LHCN-M2 (cell line): ENCODE results near the gene APMAP. TPM values are rescaled to one million over a fixed set of nuclear protein-coding genes. Genes with fewer than 3 reads are reported as not detected.

Experiments
- DNase-seq: peaks from one replicate; pipeline ENCODE4 v3.0.0-alpha.2; 2012; ENCODE audit warnings: low read depth
- total RNA-seq: library from RNA; depleted of rRNA; stranded (reverse); fragments of >200 nt; gene quantifications from 2 replicates; pipeline ENCODE4 v1.2.3, GENCODE V29; 2014

The APMAP gene
- total RNA-seq, 1 experiment from 2014 or later, result 127 TPM

DNA sequence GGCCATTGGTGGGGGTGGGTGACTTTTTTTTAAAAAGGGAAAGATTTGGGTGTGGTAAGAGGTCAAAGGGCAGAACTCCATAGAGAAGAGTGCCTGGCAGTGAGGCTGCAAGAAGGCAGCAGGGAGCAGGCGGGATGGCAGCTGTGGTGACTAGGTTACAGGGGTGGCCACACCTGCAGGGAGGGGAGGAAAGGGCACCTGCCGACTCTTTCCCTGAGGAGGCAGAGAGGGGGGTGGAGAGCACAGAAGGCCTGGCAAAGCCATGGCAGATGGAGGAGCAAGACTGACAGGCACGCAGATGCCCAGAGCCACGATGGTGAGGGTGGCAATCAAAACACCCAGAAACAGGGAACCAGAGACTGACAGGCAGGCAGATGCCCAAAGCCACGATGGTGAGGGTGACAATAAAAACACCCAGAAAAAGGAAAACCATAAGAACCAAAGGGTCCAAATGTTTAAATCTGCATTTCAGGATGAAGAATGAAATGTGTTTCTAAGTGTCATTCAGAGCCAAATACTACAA lies 24.2 kb downstream of the APMAP start:
- DNase-seq, result no peak

DNA sequence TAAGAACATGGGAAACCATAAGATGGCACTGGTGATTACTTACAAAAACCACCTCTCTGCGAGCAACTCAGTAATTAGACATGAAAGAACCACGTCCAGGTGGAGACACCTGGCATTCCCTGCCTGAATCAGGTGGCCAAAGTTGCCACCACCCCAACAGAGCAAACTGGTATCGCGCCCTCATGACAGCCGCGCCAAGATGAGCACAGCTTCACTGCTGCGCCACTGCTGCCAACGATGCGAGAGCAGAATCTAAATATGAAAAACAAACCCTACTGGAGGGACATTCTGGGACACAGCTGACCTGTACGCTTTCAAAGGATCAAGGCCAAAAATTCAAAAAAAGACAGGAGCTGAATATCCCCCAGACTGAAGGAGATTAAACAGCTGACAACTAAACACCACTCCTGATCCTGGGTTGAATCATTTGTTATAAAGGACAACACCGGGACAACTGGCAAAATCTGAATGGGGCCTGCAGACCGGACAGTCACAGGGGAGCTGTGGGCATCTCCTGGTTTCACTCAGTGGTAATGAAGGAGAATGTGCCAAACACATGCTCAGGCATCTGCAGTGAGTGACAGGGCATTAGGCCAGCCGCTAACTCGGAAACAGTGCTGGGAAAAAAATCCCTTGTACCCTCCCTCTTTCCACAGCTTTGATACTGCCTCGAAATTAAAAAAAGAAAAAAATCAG lies 26.1 kb downstream of the APMAP start:
- no peak for DNase-seq

DNA sequence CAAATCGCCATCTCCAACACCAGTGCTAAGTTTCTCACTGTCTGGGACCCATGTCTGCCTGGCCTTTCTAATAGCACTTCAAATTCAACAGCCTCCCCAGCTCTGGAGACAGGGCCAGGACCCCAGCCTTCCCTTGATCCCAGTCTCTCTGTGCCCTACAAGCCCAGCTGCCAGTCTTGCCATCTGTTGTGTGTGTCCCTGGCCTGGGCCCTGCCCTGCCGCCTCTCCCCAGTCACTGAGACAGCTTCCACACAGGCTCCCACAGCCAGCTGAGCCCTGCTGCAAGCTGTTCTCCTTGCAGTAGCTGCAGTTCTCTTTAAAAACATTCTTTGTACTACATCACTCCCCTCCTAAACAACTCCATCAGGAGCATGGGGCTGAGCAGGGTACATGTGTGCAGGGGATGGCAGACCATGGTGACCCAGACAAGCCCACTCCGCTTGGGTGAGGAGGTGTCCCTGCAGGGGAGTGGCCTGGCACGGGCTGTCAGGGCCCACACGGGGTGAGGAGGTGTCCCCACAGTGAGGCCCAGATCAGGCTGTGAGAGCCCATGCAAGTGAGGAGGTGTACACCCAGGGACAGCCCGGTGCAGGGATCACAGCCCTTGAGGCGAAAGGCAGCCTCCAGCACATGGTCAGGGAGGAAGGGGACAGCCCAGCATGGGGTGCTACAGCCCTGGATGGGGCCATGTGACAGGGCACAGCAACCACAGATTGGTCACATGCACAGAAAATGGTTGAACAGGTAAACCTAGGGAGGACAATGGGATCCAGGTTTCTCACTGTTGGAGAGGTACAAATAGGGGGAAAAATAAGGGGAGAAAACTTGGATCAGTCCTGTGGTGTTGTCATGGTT lies 27.3 kb downstream of the APMAP start:
- DNase-seq, result no peak

DNA sequence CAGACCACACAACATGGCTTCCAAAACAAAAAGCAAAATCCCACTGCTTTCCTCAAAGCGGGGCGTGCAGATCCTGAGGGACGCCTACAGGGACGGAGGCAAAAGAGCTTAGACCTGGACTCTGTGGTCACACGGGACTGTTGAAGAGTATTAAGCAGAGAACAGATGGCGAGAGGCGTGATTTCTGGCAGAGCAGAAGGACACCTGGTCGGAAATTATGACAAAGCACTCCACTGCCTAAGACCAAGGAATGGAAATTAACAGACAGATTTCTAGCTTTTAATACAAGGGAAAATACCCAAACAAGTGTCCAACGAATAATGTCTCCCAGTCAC lies 28.1 kb downstream of the APMAP start:
- no peak for DNase-seq

DNA sequence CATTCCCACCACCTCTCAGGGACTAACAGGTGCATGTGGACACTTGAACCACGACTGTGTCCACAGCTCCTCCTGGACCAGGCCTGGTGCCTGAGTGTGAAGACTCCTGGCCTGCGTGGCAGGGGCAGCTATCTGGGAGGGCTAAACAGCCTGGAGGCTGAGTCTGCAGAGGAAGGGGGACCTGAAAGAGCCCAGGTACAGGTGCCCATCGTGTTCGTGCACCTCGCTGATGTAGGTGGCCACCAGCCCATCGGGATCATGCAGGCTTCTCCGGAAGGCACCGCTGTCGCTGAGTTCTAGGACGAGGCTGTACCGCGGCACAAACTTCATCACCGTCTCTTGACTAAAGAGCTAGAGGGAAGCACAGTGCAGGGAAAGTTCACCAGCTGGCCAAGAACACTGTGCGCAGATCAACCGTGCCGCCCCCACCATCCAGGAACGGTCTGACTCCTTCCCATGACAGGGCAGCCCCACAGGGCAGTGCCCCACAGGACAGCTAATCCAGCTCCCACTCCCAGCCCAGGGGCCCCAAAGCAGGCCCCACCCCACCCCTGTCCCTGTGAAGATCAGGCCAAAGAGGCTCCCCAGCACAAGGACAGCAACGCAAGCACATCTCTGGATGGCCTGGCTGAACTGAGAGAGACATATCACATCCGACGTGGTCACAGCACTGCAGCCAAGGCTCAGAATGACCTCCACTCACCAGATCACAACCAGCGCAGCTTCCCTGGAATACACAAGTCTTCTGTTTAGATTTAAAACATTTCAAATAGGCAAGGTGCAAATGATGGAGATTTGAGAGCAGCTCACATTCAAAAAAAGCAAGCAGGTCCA lies 28.7 kb downstream of the APMAP start:
- DNase-seq, result no peak

DNA sequence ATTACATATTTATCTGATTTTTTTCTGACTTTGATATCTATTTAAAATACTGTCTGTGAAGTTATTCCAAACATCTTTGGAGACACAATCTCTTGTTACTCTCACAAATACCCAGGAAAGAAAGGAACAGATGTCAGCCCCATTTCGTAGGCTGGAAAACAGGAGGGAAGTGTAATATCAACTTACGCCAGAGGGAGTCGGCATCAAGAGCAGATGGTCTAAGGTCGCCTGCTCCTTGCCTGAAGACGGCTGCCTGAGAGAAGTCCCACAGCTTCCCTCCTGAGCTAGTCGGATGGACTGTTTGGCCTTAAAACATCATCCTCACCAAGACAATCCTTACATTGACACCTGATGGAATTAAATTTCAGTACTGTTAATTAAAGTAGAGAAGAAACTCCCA lies 30.0 kb downstream of the APMAP start:
- no peak for DNase-seq

DNA sequence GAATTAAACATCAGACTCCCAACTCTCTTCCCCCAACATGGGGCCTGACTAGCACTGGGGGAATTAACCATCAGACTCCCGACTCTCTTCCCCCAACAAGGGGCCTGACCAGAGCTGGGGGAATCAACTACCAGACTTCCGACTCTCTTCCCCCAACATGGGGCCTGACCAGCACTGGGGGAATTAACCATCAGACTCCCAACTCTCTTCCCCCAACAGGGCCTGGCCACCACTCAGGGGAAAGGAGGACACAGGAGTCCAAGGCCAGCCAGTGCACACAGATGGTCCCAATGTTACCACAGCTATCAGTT lies 30.4 kb downstream of the APMAP start:
- no peak for DNase-seq

DNA sequence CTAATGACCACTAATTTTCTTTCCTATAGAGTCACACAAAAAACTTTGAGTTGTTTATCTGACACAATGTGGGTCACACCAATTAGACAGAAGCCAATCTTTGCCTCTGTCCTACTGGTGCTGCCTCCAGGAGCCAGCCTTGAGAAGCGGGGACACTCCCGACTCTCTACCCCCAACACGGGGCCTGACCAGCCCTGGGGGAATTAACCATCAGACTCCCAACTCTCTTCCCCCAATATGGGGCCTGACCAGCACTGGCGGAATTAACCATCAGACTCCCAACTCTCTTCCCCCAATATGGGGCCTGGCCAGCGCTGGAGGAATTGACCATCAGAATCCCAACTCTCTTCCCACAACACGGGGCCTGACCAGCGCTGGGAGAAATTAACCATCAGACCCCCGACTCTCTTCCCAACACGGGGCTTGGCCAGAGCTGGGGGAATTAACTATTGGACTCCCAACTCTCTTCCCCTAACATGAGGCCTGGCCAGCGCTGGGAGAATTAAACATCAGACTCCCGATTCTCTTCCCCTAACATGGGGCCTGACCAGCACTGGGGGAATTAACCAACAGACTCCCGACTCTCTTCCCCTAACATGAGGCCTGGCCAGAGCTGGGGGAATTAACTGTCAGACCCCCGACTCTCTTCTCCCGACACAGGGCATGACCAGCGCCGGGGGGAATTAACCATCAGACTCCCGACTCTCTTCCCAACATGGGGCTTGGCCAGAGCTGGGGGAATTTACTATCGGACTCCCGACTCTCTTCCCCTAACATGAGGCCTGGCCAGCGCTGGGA lies 31.0 kb downstream of the APMAP start:
- DNase-seq, result no peak

DNA sequence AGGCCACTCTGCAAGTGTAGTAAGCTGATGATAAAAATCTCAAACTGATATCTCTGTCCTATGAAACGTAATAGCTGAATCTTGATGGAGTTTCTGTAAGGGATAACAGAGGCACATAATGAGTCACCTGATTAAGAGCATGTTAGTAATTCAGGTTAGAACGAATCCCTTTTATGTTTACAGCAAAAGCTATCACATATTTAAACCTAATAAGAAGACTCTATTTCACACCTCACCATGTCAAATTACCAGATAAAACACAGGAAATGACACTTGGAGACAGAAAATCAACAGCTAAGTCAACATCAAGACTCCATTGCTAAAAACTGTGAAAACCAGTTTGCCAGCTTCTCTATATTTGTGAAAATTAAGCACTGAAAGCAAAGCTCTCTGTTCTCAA lies 31.7 kb downstream of the APMAP start:
- no peak for DNase-seq

DNA sequence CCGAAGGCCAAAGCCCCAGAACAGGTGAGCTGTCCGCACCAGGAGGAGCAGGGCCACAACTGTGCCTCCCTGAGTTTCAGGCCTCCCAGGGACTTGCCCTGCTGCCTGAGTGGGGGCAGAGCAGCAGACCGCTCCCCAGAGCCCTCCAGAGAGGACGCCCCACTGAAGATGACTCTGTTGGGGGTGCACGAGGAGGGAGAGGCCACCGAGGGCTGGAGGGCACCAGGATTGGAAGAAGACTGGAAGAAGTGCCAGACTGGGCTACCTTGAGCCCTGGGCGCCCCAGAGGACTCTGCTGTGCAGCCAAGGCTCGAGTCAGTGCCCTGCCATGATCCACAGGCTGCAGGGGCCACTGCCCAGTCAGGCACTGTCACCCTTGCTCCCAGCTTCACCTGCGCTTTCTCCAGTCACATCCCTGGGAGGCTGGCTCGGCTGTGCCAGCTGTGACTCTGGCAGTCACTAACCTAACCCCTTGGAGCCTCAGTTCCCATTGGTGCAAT lies 32.2 kb downstream of the APMAP start:
- DNase-seq, result no peak

DNA sequence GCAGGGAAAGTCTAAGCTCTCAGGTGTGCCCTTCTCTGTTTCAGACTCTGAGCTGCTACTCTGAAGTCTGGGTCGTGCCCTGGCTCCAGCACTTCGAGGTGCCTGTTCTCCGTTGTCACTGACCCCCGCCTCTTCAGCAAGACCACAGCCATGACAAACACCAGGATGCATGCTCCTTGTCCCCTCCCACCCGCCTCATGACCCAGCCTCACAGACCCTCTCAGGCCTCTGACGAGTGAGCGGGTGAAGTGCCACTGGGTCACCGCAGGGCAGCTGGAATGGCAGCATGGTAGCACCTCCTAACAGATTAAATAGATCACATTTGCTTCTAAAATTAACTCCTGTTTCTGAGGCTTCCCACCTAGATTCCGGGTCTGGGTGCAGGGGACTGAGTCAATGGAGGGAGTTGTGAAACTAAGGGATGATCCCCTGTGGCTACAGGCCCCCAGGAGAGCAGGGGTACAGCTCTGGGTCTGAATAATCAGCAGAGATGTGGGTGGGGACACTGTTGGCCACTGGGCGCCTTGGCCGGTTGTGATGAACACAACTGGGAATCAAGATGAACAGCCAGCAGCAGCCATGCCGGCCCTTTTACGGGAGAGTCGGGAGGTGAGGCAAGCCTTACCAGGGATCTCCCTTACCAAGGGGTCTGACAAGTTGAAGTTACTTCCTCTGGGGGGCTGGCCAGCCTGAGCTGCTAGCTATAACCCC lies 32.8 kb downstream of the APMAP start:
- DNase-seq, result no peak

DNA sequence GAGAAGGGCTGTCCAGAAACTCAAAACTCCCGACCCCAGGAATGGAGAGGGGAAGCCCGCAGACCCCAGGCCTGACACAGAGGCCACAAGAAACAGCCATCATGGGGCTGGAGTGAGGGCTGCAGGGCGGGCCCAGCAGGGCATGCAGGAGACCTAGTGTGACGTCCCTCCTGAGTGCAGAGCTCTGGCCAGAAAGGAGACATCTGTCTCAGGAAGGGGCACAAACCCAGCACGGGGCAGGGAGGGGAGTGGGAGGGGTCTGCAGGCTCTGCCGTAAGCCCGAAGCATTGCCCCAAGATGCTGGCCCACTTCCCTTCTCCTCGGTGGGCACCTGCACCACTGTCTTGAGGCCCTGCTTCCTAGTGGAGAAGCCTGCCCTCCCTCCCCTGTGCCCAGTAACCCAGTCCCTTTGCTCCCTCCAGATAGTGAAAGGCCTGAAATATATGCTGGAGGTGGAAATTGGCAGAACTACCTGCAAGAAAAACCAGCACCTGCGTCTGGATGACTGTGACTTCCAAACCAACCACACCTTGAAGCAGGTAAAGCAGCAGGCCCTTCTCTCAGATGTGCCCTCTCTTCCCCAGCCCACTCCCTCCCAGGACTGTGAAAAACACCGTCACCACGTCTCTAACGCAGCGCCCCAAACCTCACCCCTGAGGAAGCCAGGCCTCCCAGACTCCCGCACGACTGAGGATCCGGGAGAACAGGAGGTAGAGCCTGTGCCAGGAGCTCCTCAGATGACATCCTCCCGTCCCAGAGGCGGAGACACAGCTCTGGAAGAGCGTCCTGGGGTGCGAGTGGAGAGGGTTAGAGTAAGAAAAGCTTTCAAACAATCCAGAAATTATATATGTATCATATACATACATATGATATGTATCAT lies 33.8 kb downstream of the APMAP start:
- DNase-seq, result no peak

DNA sequence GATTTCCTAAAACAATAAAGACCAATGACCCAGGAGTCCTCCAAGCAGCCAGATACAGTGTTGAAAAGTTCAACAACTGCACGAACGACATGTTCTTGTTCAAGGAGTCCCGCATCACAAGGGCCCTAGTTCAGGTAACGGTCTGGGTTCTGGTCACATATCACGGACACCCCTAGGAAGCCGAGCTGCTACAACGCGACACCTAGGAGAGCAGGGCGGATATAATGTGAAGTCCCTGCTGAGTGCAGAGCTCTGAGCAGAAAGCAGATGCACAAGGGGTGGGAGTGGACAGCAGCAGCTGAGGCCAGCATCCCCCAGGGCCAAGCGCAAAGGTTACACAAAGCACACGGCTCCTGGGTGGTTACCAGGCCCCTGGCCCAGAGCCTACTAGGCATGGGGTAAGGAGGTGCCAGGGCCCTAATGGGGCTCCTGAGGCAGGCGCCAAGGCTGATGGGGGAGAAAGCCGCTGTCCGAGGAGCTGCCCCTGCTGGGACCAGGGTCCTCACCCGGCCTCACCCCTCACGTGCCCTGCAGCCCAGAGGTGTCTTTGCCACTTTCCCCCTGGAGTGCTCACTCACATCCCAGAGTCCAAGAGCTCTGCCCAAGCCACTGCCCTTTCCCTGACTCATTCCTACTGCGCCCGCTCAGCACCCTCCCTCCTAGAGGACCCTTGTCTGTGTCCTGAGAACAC lies 35.1 kb downstream of the APMAP start:
- DNase-seq, result no peak

DNA sequence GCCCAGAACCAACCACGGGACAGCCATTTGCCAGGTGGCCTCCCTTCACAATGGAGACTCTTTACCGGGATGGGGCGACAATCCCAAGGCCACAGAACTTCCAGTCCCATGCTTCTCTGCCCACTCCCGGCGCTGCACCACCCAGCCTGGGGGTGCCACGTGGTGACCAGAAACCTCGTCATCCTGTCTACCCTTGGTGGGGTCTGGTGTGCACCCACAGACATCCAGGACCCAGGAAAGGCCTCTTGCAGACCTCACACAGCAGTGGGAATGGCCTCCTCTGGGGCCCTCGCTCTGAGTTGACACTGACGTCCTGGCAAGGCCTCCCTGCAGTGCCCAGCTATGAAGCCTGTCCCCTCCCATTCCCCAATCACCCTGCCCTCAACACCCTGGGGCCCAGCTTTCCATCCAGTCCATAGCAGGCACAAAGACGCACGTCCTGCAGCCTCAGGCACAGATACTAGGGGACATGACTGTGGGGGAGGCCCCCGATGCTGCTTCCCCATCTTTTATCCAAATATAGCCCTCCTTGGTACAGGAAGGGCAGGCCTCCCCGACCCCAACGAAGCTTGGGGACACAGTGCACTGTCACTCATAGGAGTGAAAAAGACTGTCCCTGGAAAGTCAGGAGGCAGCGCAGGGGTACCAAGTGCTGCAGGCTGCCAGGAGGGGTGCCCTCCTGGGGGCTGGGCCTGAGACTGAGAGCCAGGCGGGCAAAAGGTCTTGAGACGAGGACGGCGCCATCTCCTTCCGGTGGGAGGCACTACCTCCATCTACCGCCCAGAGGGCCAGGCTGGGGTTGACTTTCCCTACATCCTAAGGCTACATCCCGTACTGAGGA lies 36.3 kb downstream of the APMAP start:
- DNase-seq, result no peak

DNA sequence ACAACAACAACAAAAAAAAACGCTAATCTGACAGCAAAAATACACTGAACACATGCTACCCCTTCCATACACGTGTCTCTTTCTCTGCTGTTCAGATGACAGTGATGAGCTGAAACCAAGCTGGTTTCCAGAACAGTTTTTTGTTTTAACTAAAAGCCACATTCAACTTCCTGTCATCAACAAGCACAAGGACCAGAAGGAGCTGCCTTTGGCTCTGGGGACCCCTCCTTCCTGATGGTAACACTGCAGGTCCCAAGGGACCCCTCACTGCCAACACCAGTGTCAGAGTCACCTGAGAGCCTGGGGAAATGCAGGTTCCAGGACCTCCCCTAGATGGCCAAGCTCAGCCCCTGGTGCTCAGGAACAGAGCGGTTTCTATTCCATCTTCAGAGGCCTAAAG lies 37.5 kb downstream of the APMAP start:
- no peak for DNase-seq

DNA sequence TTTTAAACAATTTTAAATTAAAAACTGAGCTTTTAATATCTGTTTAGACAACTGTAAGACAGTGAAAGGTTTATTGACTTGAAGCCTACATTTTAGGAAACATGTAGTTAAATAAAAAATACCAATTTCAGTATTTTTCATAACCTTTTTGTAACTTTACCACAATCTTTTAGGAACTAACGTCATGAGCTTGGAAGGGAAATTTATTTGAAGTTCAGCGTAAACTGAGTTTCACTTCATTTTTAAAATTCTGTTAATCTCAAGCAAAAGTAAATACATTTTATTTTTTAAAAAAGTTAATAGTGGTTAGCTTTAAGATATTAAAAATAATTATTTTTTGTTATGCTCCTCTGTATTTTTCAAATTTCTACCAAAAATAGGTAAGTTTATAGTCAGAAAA lies 38.0 kb downstream of the APMAP start:
- DNase-seq, result no peak

DNA sequence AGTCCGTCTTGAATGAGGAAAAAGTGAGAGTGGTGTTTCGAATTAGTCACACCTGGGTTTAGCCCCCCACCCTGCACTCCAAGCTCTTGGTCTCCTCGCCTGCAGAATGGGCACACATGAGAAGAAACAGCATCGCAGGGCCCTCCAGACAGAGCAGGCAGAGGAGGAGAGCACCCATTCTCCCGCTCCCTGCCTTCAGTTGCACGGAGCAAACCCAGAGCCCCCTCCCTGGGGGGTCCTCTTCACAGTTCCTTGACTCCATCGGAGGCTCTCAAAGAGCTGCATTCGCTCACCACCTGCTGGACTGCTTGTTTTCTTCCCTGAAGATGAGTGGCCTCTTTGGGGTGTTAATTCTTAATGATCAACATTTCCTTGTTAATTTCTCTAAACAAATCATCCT lies 38.4 kb downstream of the APMAP start:
- DNase-seq, result no peak

DNA sequence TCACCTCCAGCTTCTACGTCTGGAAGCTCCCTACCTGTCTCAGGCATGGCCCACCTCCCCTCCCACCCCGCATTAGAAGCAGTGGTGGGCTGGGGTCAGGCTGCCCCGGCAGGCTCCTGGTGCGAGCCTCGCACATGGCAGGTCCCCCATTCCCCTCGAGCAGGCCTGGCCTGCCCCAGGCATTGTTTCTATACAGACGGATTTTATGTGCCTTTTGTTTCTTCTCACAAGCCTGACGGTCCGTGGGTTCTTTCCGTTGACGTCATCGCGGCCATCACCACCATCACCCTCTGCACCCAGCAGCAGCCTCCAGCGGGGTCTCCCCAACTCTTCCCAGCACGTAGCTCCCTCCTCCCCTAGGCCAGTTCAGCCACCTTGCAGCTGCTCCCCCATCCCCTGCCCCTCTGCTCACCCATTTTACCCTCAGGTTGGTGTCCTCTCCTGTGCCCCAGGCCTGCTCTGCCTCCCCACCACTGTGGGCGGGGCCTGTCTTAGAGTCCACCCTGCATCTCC lies 38.9 kb downstream of the APMAP start:
- no peak for DNase-seq
